Measurements from ENCODE around the gene PLEKHA6.
"Not testable (repeated sequence)": the region's sequence is repeated elsewhere in the genome, so short reads cannot be mapped to it uniquely, and the experiment has no call there.

Gene PLEKHA6

DNA sequence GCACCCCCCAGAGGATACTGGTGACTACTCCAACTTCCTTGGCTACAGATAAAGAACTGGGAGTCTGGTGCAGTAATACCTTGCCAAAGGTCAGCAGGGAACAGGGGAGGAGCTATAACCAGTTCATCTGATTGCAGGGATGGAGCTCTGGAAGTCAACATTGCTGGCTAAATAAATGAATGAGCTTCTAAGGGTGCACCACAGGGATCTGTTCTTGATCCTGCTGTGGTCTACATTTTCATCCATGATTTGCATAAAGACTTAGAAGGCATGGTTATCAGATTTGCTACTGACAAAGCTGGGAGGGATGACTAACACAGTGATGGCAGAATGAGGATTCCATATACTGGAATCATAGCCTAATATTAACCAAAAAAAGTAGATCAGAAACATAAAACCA, 18.3 kb downstream of the PLEKHA6 start:
- no peak for DNase-seq
- in situ Hi-C loops (cut with MboI; ENCODE audit: low pct_unique_long_range_greater_than_20kb, low sequenced_read_pairs): no loop called here

DNA sequence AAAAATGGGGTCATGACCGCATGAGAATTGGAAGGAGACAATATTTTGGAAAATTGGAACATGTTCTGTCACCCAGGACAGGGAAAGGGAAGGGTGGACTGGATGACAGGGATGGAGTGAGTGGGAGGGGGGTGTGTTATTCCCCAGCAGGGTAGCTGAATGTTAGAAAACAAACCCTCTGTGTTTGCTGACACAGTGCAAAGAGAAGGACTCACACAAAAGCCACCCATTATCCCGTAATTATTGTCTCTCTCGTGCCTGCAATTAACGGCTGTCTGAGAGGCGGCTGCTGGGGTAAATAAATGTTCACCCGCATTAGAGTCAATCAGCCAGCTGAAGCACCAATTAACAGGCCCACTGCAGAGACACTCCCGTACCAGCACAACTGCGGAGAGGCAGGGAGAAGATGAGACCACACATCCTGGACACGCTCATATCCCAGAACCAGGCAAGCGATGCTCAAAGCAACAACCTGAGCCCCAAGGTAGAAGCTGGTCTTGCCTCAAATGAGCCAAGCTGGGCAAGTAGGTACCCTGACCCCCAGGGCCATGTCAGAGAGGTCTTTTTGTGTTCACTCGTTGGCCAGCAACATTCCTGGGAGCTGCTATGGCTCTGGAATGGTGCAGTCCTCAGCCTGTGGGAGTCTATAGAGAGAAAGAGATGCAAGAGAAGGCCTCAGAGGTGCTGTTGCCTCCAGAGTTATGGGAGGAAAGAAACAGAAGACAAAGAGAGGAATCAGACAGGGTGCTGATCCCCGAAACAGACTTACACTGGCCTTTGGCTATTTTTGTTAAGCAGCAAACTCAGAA, 19.4 kb downstream of the PLEKHA6 start:
- in situ Hi-C loops (cut with MboI; ENCODE audit: low pct_unique_long_range_greater_than_20kb, low sequenced_read_pairs): no loop called here
- DNase-seq: no peak

DNA sequence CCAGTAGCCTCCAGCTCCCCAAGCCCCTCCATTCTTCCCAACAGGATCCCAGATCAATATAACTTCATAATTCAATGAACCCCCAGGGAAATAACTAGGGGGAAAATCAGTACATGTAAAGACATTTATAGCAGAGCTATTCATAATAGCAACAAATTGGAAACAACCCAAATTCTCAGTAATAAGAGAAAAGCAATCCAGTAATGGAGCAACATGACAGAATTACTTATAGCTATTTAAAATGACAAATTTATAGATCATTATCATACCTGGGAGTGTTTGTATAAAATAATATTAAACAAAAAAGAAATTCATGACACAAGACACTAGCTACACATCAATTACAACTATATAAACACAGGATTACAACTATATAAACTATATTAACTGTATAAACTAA, 20.2 kb downstream of the PLEKHA6 start:
- in situ Hi-C loops (cut with MboI; ENCODE audit: low pct_unique_long_range_greater_than_20kb, low sequenced_read_pairs): no loop called here
- no peak for DNase-seq

DNA sequence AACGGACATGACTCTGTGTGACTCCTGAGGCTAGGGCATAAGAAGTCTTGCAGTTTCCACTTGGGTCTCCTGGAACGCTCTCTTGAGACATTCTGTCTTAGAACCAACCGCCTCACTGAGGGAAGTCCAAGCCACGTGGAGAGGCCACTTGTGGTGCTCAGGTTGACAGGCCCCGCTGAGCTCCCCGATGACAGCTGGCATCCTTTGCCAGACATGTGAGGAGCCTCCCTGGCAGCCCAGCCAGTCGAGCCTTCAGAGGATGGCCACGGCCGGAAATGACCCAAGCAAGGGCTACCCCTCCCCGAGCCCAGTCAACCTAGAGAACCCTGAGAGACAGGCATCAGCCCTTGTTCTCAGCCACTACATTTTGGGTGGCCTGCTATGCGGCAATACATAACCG, 20.7 kb downstream of the PLEKHA6 start:
- DNase-seq: no peak
- in situ Hi-C loops (cut with MboI; ENCODE audit: low pct_unique_long_range_greater_than_20kb, low sequenced_read_pairs): no loop called here

DNA sequence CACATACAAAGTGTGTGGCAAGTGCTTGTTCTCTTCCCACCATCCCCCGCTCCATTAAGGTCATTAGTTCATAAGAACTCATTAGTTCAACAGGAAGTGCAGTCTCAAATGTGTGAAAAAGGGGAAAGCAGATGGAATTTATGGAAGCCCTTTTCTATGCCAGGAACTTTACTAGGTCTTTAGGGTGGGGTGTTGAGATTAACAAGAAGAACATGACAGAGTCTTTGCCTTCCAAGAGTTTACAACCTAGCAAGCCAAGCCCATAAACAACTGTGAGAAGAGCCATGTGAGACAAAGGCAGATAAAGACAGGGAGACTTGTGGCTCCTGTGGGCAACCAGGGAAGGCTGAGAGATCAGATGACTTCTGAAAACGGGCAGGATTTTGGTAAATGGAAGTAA, 21.4 kb downstream of the PLEKHA6 start:
- no peak for DNase-seq
- in situ Hi-C loops (cut with MboI; ENCODE audit: low pct_unique_long_range_greater_than_20kb, low sequenced_read_pairs): no loop called here

DNA sequence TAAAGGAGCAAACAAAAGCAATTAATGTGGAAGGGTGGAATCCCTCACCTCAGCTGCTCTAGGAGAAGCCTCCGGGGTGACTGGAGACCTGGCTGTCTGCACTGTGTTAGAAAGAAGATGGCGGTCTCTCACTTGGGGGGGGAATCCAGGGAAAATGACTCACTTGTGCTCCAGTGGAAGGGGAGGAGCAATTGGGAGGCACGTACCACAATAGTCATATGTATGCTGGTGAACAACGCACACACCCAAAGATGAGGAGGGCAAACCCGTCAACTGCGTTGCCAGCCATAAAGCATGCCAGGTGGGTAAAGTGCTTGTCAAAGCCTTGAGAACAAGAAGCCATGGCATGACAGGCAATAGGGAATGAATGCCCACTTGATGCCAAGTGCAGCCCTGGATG, 22.1 kb downstream of the PLEKHA6 start:
- in situ Hi-C loops (cut with MboI; ENCODE audit: low pct_unique_long_range_greater_than_20kb, low sequenced_read_pairs): no loop called here
- DNase-seq: no peak

DNA sequence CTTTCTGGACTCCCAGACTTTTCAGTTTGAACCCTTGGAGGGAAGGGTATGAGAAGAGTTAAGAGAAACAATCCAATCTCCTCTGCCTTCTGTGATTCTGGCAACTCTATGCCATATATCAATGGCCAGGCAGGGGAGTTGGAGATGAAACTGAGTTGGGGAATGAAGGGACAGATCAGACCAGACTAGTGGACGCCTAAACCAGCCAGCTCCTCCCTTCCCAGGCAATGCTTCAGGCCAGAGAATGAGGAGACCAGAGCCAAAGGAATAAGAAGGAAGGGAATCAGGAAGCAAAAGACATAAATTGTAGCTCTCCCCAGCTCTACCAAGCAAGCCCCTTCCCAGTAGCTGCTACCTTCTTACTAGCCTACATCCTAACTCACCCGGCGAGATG, 22.7 kb downstream of the PLEKHA6 start:
- no peak for DNase-seq
- in situ Hi-C loops (cut with MboI; ENCODE audit: low pct_unique_long_range_greater_than_20kb, low sequenced_read_pairs): no loop called here

DNA sequence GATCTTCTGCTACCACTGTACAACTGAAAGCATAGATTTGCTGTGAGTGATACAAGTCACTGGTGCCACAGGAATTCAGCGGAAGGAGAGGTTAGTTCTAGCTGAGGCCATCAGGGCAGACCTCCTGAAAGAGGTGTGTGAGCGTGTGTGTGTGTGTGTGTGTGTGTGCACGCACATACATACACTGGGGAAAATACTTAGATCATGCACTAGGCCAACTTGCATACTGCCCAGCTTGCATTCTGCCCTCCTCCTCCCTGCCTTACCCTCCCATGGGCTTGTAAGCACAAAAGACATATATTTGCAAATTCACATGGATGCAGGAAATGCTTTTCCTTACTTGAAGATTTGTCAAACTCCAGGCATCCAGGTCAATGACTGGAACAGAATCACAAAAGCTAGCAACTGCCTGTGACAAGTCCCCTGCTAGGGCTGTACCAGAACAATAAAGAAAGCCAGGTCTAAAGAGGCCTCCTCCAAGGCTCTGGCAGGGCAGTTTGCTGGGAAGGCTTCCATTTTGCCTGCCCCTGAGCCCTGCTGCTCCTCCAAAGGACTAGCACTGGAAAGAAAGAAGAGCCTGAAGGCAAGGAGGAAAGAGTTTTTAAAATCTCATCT, 23.2 kb downstream of the PLEKHA6 start:
- DNase-seq: no peak
- in situ Hi-C loops (cut with MboI; ENCODE audit: low pct_unique_long_range_greater_than_20kb, low sequenced_read_pairs): no loop called here

DNA sequence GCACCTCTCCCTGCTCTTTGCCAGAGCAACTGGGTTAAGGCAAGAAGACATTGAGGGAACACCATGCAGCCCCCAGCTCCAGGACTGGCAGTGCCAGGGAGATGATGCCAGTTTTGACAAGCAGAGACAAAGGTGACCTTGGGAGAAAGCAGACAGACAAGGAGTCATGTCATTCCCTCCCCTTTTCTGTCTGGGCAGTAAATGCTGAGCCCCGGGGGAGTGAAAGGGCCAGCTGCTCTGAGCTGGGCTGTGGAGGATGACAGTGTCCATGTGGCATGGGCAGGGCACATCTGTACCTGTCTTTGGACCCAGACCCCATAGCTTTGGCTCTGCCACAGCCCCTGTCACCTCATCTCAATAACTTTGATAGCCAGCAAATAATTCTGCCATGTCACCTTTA, 24.2 kb downstream of the PLEKHA6 start:
- DNase-seq: no peak
- in situ Hi-C loops (cut with MboI; ENCODE audit: low pct_unique_long_range_greater_than_20kb, low sequenced_read_pairs): no loop called here

DNA sequence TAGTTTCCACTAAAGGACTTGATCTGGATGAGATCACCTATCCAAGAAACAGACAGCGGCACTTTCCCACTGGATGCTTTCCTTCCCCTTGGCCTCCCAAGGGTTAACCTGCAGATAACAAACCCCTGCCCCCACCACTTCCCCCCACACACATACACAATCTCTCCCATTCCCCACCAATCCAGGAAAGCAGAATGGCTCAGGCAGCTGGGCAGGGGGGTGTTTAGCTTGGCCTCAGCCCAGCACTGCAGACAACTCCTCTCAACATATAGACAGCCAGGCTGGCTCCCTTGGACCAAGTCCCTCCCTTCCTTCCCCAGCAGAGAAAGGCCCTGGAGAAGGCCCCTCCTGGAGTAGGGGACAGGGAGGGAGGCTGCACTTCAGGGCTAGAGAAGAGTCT, 24.6 kb downstream of the PLEKHA6 start:
- in situ Hi-C loops (cut with MboI; ENCODE audit: low pct_unique_long_range_greater_than_20kb, low sequenced_read_pairs): no loop called here
- no peak for DNase-seq

DNA sequence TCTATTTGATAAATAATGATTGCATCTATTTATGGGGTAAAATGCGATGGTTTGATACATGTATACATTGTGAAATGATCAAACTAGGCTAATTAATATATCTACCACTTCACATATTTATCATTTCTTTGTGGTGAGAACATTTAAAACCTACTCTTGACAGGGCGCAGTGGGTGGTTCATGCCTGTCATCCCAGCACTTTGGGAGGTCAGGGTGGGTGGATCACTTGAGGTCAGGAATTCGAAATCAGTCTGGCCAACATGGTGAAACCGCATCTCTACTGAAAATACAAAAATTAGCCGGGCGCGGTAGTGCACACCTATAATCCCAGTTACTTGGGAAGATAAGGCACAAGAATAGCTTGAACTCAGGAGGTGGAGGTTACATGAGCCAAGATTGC, 25.3 kb downstream of the PLEKHA6 start:
- no peak for DNase-seq
- in situ Hi-C loops (cut with MboI; ENCODE audit: low pct_unique_long_range_greater_than_20kb, low sequenced_read_pairs): no loop called here

DNA sequence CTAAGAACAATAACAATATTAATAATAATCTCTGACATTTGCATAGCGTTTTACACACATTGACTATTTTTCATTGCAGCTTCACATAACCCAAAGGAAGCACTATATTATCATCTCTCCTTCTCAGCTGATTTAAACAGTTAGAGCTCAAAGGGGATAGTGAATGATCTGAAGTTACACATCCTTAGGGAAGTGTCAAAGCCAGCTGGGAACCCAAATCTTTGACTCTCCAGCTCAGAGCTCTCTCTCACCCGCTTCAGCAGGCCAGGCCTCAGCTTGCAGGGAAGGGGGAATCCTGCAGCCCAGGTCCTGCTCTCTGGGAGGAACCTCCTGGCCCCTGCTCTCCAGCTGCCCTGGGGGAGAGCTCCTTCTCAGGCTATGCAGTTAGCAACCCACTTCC, 26.3 kb downstream of the PLEKHA6 start:
- no peak for DNase-seq
- in situ Hi-C loops (cut with MboI; ENCODE audit: low pct_unique_long_range_greater_than_20kb, low sequenced_read_pairs): no loop called here

DNA sequence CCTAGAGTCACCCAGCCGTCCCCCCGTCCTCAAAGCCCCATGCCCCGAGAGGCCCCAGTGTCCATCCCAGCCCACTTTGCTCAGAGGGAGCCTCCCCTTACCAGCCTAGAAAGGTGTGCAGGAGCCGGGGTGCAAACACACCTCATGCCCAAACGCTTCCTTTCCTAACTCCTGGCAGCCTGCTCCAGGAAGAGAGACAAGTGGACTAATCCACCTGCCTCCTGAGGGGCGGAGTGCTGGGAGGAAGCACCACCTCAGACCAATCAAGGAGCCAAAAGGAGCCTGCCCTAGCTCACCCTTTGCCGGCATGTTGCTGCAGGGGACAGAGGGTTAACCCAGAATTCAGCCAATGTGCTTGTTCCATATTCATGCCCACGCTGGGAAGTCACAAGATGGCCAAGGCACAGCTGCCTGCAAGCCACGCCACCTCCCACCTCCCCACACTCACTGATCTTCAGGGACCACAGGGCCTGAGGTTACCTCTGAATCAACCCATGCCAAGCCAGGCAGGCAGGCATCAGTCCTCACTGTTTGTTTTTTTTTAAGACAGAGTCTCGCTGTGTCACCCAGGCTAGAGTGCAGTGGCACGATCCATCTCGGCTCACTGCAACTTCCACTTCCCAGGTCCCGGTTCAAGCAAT, 27.8 kb downstream of the PLEKHA6 start:
- no peak for DNase-seq
- in situ Hi-C loops (cut with MboI; ENCODE audit: low pct_unique_long_range_greater_than_20kb, low sequenced_read_pairs): no loop called here

DNA sequence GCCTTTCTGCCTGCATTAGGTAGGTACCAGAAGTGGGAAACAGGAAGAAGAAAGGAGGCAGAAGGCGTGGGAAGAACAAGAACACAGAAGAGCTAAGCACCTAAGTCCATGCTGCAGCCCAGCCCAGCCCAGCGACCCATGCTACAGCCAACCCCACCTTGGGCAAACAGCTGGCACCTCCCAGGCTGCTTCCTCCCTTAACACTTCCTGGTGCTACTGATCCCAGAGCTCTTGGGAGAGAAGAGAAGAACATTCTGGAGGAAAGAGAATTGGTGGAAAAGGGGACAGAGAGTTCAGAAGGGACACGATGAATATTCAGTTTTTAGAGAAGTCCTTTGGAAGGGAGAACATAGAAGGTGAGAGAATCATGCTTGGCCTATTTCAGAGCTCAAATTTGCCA, 28.5 kb downstream of the PLEKHA6 start:
- in situ Hi-C loops (cut with MboI; ENCODE audit: low pct_unique_long_range_greater_than_20kb, low sequenced_read_pairs): no loop called here
- no peak for DNase-seq

DNA sequence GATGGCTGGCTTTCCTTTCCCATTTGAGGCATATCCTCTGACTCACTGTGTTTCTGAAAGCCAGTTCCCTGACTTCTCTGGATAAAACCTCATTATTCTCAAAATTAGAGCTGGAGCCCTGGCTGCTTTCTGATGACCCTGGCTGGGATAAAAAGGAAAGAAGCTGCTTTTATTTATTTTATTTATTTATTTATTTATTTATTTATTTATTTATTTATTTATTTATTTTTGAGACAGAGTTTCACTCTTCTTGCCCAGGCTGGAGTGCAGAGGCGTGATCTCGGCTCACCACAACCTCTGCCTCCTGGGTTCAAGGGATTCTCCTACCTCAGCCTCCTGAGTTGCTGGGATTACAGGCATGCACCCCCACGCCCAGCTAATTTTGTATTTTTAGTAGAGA, 31.9 kb downstream of the PLEKHA6 start:
- DNase-seq; in situ Hi-C loops (cut with MboI; ENCODE audit: low pct_unique_long_range_greater_than_20kb, low sequenced_read_pairs): not testable (repeated sequence)

DNA sequence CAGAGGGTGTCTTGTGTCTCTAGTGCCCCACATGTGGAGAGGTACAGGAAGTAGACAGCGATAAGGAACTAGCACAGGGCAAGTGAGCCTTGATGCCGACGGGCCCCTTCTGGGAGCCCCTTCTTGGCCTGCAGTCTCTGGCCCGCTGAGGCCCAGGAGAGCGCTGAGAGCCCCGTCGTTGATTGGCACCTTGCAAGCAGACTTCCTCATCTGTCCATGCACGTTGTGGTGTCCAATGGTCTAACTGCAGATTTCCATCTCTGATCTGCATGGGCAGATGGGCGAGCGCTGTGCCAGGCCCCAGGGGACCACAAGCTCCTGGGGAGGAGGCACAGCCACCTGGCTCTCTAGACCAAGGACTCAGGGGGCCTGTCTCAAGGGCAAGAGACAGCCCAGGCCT, 32.4 kb downstream of the PLEKHA6 start:
- no peak for DNase-seq
- in situ Hi-C loops (cut with MboI; ENCODE audit: low pct_unique_long_range_greater_than_20kb, low sequenced_read_pairs): no loop called here

DNA sequence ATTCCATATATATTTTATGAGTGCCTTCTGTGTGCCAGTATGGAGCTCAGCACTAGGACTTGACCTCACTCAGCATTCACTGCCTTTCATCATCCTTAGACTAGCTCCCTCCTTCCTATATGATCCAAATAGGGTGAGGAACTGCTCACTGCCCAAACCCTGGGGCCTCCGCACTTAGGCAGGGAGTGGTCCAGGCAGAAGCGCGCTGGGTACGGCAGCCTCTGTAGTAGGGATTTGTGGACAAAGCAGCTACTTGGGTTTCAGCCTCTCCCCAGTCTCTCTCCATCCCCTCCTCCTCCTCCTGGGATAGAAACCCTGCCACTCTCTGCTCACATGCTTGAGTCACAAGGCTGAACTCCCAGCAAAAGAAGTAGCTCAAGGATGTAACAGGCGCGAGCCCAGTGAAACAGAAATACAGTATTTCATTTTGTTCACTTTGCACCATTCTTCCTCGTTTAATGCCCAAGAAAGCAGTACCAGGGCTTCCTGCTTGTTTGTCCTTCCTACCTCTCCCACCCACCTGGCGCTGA, 32.9 kb downstream of the PLEKHA6 start:
- DNase-seq: no peak
- in situ Hi-C loops (cut with MboI; ENCODE audit: low pct_unique_long_range_greater_than_20kb, low sequenced_read_pairs): no loop called here

DNA sequence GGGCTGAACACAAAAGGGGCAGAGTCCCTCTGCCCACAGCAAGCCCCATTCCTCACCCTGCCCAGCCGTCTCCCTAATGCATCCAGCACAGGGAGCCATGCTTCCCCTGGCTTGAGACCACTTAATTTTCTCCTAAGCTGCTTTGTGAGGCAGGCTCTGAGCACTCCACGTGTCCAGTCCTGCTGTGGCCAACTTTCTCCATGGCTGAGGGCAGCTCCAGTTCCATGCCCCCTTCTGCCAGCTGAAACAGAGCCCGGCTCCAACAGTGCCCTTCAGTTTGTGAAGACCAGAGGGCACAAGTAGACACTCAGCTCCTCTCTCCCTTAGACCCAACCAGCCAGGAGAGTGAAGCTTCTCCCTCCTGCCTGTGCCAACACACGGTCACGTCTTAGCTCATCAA, 33.8 kb downstream of the PLEKHA6 start:
- in situ Hi-C loops (cut with MboI; ENCODE audit: low pct_unique_long_range_greater_than_20kb, low sequenced_read_pairs): no loop called here
- no peak for DNase-seq

DNA sequence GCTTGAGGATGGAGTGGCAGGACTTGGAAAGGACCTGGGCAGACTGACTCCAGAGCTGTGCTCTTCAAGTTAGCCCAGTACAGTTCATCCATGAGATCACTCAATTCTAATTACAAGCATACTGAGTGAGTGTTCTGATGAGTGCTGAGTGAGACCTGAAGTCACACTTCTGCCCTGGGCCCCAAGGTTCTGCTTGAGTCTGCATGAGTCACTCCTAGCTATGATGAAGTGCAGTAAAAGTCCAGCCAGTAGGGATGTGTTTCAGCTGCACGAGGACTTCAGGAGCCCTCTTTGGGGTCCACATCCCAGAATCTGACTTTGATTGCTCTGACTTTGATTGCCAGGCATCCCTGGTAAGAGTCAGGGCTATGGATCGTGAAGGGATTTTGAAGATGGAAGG, 35.8 kb downstream of the PLEKHA6 start:
- in situ Hi-C loops (cut with MboI; ENCODE audit: low pct_unique_long_range_greater_than_20kb, low sequenced_read_pairs): no loop called here

DNA sequence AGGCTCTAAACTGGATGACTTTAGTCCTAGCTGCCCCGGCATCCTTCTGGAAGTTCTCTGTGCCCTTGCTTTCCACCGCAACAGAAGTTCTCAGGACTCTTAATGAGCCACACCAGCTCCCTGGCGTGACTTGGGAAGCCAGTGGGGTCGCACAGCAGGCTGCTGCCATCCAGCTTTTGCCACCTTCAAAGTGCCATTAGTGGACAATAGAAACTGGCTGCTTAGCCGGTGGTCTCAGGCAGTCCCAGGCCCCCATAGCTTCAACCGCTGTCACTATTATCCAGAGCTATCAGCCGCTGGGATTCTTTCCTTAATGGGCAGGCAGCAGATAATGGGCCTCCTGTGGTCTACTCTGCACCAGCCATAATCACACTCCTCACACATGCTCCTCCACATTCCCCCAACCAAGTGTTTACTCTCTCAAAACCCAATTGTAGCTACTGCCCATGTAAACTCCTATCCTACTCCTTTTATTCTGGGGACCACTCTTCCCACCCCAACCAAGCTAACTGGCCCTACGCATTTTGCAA, 37.3 kb downstream of the PLEKHA6 start:
- in situ Hi-C loops (cut with MboI; ENCODE audit: low pct_unique_long_range_greater_than_20kb, low sequenced_read_pairs): no loop called here

More for the DNA sequence above, 35.8 kb downstream of the PLEKHA6 start:
- no peak for DNase-seq

More for the DNA sequence above, 37.3 kb downstream of the PLEKHA6 start:
- DNase-seq: no peak

Data from KBM-7 (cell line).